ENCODE measurements around the gene RIPOR1.

- TF ChIP-seq CTCF (IDR thresholded peaks at IDR 0.05; ENCODE audit: insufficient read depth, low read depth, low read length) = no peak
- no peak for TF ChIP-seq EZH2 (IDR thresholded peaks at IDR 0.05; ENCODE audit: insufficient read depth, low read length)
Observed at GRCh38 chr16:67533024-67533560, 4.5 kb downstream of the RIPOR1 start.
